Fibroblast of lung (primary cell): Measurements from ENCODE around the gene NMNAT2. TPM values are rescaled to one million over a fixed set of nuclear protein-coding genes. Genes with fewer than 3 reads are reported as not detected.

ENCODE experiments used
- DNase-seq, 2 donors: peaks; one replicate each; pipeline versions ENCODE4 v3.0.0 to v3.0.0-alpha.2; 2010; ENCODE audit warnings: low read depth in 2 of 2
- H2AFZ ChIP-seq: 2 replicates; pipeline ENCODE4 v1.5.1; 2012; ENCODE audit warnings: low read length, control low read depth, inconsistent platforms
- H3K27ac ChIP-seq: 2 replicates; pipeline ENCODE4 v1.5.1; 2011; ENCODE audit warnings: low read length, control low read depth; ENCODE audit not compliant: insufficient read depth
- H3K27me3 ChIP-seq: 2 replicates; pipeline ENCODE4 v1.5.1; 2011; ENCODE audit warnings: mild to moderate bottlenecking, low read length; ENCODE audit not compliant: control insufficient read depth, insufficient read depth
- H3K36me3 ChIP-seq: 2 replicates; pipeline ENCODE4 v1.5.1; 2011; ENCODE audit warnings: low read length; ENCODE audit not compliant: control insufficient read depth, insufficient read depth
- H3K4me1 ChIP-seq: 2 replicates; pipeline ENCODE4 v1.5.1; 2011; ENCODE audit warnings: low read length; ENCODE audit not compliant: control insufficient read depth, insufficient read depth; ENCODE audit errors: extremely low read depth
- H3K4me2 ChIP-seq: 2 replicates; pipeline ENCODE4 v1.5.1; 2011; ENCODE audit warnings: low read length, control low read depth; ENCODE audit not compliant: insufficient read depth; ENCODE audit errors: extremely low read depth
- H3K4me3 ChIP-seq, 4 experiments: fragments of 200-600 bp in 1 of 4; sonication (generic) in 1 of 4; replicated peaks in 1 of 4; 2 replicates each; pipeline ENCODE4 v1.5.1; 2011 to 2016; ENCODE audit warnings: low read length in 4 of 4, low read depth in 3 of 4, mild to moderate bottlenecking in 3 of 4, control low read depth in 2 of 4, inconsistent platforms in 1 of 4, mixed read lengths in 1 of 4; ENCODE audit not compliant: insufficient read depth in 1 of 4; ENCODE audit errors: control extremely low read depth in 1 of 4
- H3K79me2 ChIP-seq: 2 replicates; pipeline ENCODE4 v1.5.1; 2012; ENCODE audit warnings: mild to moderate bottlenecking, low read length, inconsistent platforms; ENCODE audit not compliant: control insufficient read depth, insufficient read depth
- H3K9ac ChIP-seq: 2 replicates; pipeline ENCODE4 v1.5.1; 2011; ENCODE audit warnings: mild to moderate bottlenecking, low read length, control low read depth; ENCODE audit not compliant: insufficient read depth
- H3K9me3 ChIP-seq: 2 replicates; pipeline ENCODE4 v1.5.1; 2012; ENCODE audit warnings: low read depth, low read length; ENCODE audit not compliant: control insufficient read depth, insufficient read depth
- H4K20me1 ChIP-seq: 2 replicates; pipeline ENCODE4 v1.5.1; 2011; ENCODE audit warnings: low read length; ENCODE audit not compliant: control insufficient read depth, insufficient read depth; ENCODE audit errors: extremely low read depth
- CTCF ChIP-seq, 2 donors: IDR thresholded peaks in 1 of 2; conservative IDR thresholded peaks in 1 of 2; 1 replicate in 1 of 2; 2 replicates in 1 of 2; pipeline ENCODE4 v1.5.1; 2011 to 2012; ENCODE audit warnings: low read length in 2 of 2, control low read depth in 1 of 2, inconsistent platforms in 1 of 2, low read depth in 1 of 2, mild to moderate bottlenecking in 1 of 2
- EZH2 ChIP-seq: IDR thresholded peaks from 2 replicates; pipeline ENCODE4 v1.5.1; 2012; ENCODE audit warnings: low read length, control low read depth, mild to moderate bottlenecking; ENCODE audit errors: missing control alignments
- polyA plus RNA-seq, 2 donors: library from polyadenylated mRNA; depleted of rRNA in 1 of 2; stranded (reverse) in 1 of 2; unstranded in 1 of 2; fragments of >200 nt; gene quantifications; 2 replicates each; pipeline ENCODE4 v1.2.1, GENCODE V29; 2011 to 2012; ENCODE audit warnings: missing spikeins in 1 of 2
- total RNA-seq: library from RNA; depleted of rRNA; stranded (reverse); fragments of >200 nt; gene quantifications from 2 replicates; pipeline ENCODE4 v1.2.1, GENCODE V29; 2014

NMNAT2 gene
- total and polyA plus RNA-seq, 2 donors (not counting 1 experiment from before 2014, with no cell fraction given), result under 0.01 to 0.61 TPM

- Histone ChIP-seq H3K79me2 (no peaks in the 10 kb centered on the region), H3K9me3 (no peaks in the 10 kb centered on the region)
Observed at GRCh38 chr1:183300395-183300794, 117.8 kb downstream of the NMNAT2 start.

GRCh38 chr1:183296782-183297181 is 121.4 kb downstream of the NMNAT2 start:
- Histone ChIP-seq H3K79me2 (no peaks in the 10 kb centered on the region), H3K27ac (no peak overlapping the region), H2AFZ (no peak overlapping the region), H3K9ac (no peak overlapping the region), H3K9me3 (no peaks in the 10 kb centered on the region), H3K4me2 (no peak overlapping the region), H3K27me3 (no peaks in the 10 kb centered on the region), H3K36me3 (no peaks in the 10 kb centered on the region), H4K20me1 (no peaks in the 10 kb centered on the region), H3K4me3 (no peak overlapping the region), H3K4me1 (peaks cover 3% of the 10 kb centered on the region)
- DNase-seq, result no peak
- TF ChIP-seq CTCF (conservative IDR thresholded peaks at IDR 0.05 in 1 of 2, IDR thresholded peaks at IDR 0.05 in 1 of 2; ENCODE audit: low read depth in 1 of 2, low read length in 2 of 2) (no peak), EZH2 (no peak)

More at GRCh38 chr1:183300395-183300794, 117.8 kb downstream of the NMNAT2 start:
- no peak for TF ChIP-seq CTCF (conservative IDR thresholded peaks at IDR 0.05 in 1 of 2, IDR thresholded peaks at IDR 0.05 in 1 of 2; ENCODE audit: low read depth in 1 of 2, low read length in 2 of 2)
- TF ChIP-seq EZH2, result no peak
- H2AFZ ChIP-seq, result no peak overlapping the region
- H3K4me2 ChIP-seq, result no peak overlapping the region
- no peaks in the 10 kb centered on the region for H3K27me3 ChIP-seq
- H3K4me3 ChIP-seq, result no peak overlapping the region
- H3K27ac ChIP-seq, result no peak overlapping the region
- no peaks in the 10 kb centered on the region for H4K20me1 ChIP-seq
- H3K4me1 ChIP-seq, result no peaks in the 10 kb centered on the region
- H3K36me3 ChIP-seq, result no peaks in the 10 kb centered on the region
- H3K9ac ChIP-seq, result no peak overlapping the region
- no peak for DNase-seq

GRCh38 chr1:183295521-183295920 is 122.7 kb downstream of the NMNAT2 start:
- H2AFZ ChIP-seq, result no peak overlapping the region
- H3K36me3 ChIP-seq, result no peaks in the 10 kb centered on the region

More at GRCh38 chr1:183295521-183295920, 122.7 kb downstream of the NMNAT2 start:
- no peaks in the 10 kb centered on the region for H3K27me3 ChIP-seq
- no peaks in the 10 kb centered on the region for H3K9me3 ChIP-seq
- no peak overlapping the region for H3K4me3 ChIP-seq
- H3K4me1 ChIP-seq, result peaks cover 3% of the 10 kb centered on the region
- no peak overlapping the region for H3K27ac ChIP-seq
- H3K9ac ChIP-seq, result no peak overlapping the region
- no peaks in the 10 kb centered on the region for H3K79me2 ChIP-seq
- TF ChIP-seq EZH2, result no peak
- no peak for TF ChIP-seq CTCF (conservative IDR thresholded peaks at IDR 0.05 in 1 of 2, IDR thresholded peaks at IDR 0.05 in 1 of 2; ENCODE audit: low read depth in 1 of 2, low read length in 2 of 2)
- no peak overlapping the region for H3K4me2 ChIP-seq
- DNase-seq, result no peak
- H4K20me1 ChIP-seq, result no peaks in the 10 kb centered on the region
